ENCODE results near the gene SCCPDH. TPM values are rescaled to one million over a fixed set of nuclear protein-coding genes. Genes with fewer than 3 reads are reported as not detected.

The SCCPDH gene
- polyA plus RNA-seq, 1 of the 3 experiments (the other 2 are of a cell fraction) = 32.2 TPM

DNA sequence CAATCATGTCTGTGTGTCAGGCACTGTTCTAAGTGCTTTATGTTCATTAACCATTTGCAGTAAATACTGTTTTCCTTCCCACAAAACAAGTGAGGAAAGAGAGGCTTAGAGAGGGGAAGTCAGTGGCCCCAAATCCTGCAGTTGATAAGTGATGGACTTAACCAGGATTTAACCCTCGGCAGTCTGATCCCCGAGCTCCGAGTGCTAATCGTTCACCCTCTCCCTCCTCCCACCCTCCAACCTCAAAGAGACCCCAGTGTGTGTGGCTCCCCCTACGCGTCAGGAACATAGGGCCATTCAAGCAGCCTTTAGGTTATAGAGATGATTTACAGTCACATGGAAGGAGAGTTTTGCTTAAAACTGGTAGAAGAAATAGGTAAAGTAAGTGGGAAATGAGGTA is 47.2 kb downstream of the SCCPDH start:
- WGBS (ENCODE audit: low lambda C conversion rate) = 100% methylated on average over 6 of the region's 6 CpGs
- TF ChIP-seq MEF2A (IDR thresholded peaks at IDR 0.05; ENCODE audit: borderline replicate concordance, low read depth) (no peak), RFX5 (IDR thresholded peaks at IDR 0.05; ENCODE audit: low read length) (no peak), EZH2phosphoT487 (IDR thresholded peaks at IDR 0.05; ENCODE audit: borderline replicate concordance, low read depth) (no peak), SIN3A (IDR thresholded peaks at IDR 0.05; ENCODE audit: borderline replicate concordance, low read depth, low read length) (no peak), NRF1 (IDR thresholded peaks at IDR 0.05; ENCODE audit: low read depth, low read length) (no peak), JUND (IDR thresholded peaks at IDR 0.05) (no peak)
- TF ChIP-seq, protein P1, sequence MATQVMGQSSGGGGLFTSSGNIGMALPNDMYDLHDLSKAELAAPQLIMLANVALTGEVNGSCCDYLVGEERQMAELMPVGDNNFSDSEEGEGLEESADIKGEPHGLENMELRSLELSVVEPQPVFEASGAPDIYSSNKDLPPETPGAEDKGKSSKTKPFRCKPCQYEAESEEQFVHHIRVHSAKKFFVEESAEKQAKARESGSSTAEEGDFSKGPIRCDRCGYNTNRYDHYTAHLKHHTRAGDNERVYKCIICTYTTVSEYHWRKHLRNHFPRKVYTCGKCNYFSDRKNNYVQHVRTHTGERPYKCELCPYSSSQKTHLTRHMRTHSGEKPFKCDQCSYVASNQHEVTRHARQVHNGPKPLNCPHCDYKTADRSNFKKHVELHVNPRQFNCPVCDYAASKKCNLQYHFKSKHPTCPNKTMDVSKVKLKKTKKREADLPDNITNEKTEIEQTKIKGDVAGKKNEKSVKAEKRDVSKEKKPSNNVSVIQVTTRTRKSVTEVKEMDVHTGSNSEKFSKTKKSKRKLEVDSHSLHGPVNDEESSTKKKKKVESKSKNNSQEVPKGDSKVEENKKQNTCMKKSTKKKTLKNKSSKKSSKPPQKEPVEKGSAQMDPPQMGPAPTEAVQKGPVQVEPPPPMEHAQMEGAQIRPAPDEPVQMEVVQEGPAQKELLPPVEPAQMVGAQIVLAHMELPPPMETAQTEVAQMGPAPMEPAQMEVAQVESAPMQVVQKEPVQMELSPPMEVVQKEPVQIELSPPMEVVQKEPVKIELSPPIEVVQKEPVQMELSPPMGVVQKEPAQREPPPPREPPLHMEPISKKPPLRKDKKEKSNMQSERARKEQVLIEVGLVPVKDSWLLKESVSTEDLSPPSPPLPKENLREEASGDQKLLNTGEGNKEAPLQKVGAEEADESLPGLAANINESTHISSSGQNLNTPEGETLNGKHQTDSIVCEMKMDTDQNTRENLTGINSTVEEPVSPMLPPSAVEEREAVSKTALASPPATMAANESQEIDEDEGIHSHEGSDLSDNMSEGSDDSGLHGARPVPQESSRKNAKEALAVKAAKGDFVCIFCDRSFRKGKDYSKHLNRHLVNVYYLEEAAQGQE (IDR thresholded peaks at IDR 0.05; ENCODE audit: low read depth, low read length) = no peak
- TF ChIP-seq, protein P2, sequence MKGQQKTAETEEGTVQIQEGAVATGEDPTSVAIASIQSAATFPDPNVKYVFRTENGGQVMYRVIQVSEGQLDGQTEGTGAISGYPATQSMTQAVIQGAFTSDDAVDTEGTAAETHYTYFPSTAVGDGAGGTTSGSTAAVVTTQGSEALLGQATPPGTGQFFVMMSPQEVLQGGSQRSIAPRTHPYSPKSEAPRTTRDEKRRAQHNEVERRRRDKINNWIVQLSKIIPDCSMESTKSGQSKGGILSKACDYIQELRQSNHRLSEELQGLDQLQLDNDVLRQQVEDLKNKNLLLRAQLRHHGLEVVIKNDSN (IDR thresholded peaks at IDR 0.05; ENCODE audit: borderline replicate concordance, low read depth) = no peak
- TF ChIP-seq, protein P3, sequence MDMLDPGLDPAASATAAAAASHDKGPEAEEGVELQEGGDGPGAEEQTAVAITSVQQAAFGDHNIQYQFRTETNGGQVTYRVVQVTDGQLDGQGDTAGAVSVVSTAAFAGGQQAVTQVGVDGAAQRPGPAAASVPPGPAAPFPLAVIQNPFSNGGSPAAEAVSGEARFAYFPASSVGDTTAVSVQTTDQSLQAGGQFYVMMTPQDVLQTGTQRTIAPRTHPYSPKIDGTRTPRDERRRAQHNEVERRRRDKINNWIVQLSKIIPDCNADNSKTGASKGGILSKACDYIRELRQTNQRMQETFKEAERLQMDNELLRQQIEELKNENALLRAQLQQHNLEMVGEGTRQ (IDR thresholded peaks at IDR 0.05; ENCODE audit: borderline replicate concordance, low read depth, low read length) = no peak
- ChIA-PET CTCF (no interaction called here), POLR2A (no interaction called here)
- Histone ChIP-seq H3K27ac (ENCODE audit: low read depth in 2 of 2, low read length in 1 of 2) (no peak overlapping the region), H4K20me1 (ENCODE audit: insufficient read depth) (no peaks in the 10 kb centered on the region), H3K9me2 (no peaks in the 10 kb centered on the region), H3K4me2 (no peak overlapping the region), H3K9ac (no peak overlapping the region), H2AFZ (ENCODE audit: low read depth) (no peak overlapping the region), H3K36me3 (replicated peaks in 1 of 2; ENCODE audit: control insufficient read depth in 1 of 2, insufficient read depth in 2 of 2, low read length in 1 of 2) (peaks cover 27 to 64% of the 10 kb centered on the region in 2 experiments), H3K79me2 (ENCODE audit: insufficient read depth) (no peaks in the 10 kb centered on the region), H3K4me3 (ENCODE audit: low read depth in 2 of 2, low read length in 1 of 2) (no peak overlapping the region), H3K4me1 (ENCODE audit: control insufficient read depth in 1 of 2, insufficient read depth in 2 of 2, low read depth in 1 of 2, low read length in 1 of 2) (peaks cover 0 to 9% of the 10 kb centered on the region in 2 experiments; a peak in 1 of 4 replicates), H3K27me3 (ENCODE audit: insufficient read depth) (no peaks in the 10 kb centered on the region), H3K9me3 (no peaks in the 10 kb centered on the region), H3F3A (replicated peaks; ENCODE audit: insufficient read depth) (no peaks in the 10 kb centered on the region)
- DNase-seq = no peak

DNA sequence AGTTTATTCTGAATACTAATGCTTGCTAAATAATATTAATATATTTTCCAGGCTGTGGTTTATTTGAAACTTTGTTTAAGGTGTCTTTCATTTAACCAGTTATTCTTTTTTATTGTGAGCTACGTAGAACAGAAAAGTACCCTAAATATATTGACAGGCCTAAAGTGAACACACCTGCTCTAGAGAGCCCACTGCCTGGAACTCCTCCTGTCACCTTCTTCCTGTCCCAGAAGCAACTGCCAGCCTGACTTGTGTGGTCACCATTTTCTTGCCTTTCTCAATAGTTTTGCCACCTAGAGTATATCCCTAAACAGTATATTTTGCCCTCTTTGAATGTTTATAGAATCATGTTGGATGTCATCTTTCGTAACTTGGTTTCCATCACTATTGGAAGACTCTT is 48.5 kb downstream of the SCCPDH start:
- H3K79me2 ChIP-seq (ENCODE audit: insufficient read depth) = no peaks in the 10 kb centered on the region
- no peak overlapping the region for H3K4me2 ChIP-seq
- H3K4me1 ChIP-seq (ENCODE audit: control insufficient read depth in 1 of 2, insufficient read depth in 2 of 2, low read depth in 1 of 2, low read length in 1 of 2) = peaks cover 0 to 9% of the 10 kb centered on the region in 2 experiments; a peak in 1 of 4 replicates
- no peak for DNase-seq
- ChIA-PET POLR2A (no interaction called here), CTCF (no interaction called here)
- H3K36me3 ChIP-seq (replicated peaks in 1 of 2; ENCODE audit: control insufficient read depth in 1 of 2, insufficient read depth in 2 of 2, low read length in 1 of 2) = peaks cover 29 to 59% of the 10 kb centered on the region in 2 experiments
- H3K27ac ChIP-seq (ENCODE audit: low read depth in 2 of 2, low read length in 1 of 2) = no peak overlapping the region
- H3K9me3 ChIP-seq = no peaks in the 10 kb centered on the region
- H3K9ac ChIP-seq = no peak overlapping the region
- TF ChIP-seq ELF1 (IDR thresholded peaks at IDR 0.05) (no peak), FOSL2 (IDR thresholded peaks at IDR 0.05; ENCODE audit: borderline replicate concordance, low read depth) (no peak), CHD2 (IDR thresholded peaks at IDR 0.05; ENCODE audit: low read length, partially characterized antibody) (no peak), JUND (IDR thresholded peaks at IDR 0.05) (no peak), SIN3A (IDR thresholded peaks at IDR 0.05; ENCODE audit: borderline replicate concordance, low read depth, low read length) (no peak), GATA2 (CRISPR knock-in tag; IDR thresholded peaks at IDR 0.05) (no peak), YY1 (IDR thresholded peaks at IDR 0.05; ENCODE audit: low read depth) (no peak), RCOR1 (IDR thresholded peaks at IDR 0.05; ENCODE audit: low read length) (no peak), NFIC (IDR thresholded peaks at IDR 0.05; ENCODE audit: borderline replicate concordance) (no peak), TCF12 (IDR thresholded peaks at IDR 0.05) (no peak)
- TF ChIP-seq, protein P3 (IDR thresholded peaks at IDR 0.05; ENCODE audit: borderline replicate concordance, low read depth, low read length) = no peak
- TF ChIP-seq, protein P2 (IDR thresholded peaks at IDR 0.05; ENCODE audit: borderline replicate concordance, low read depth) = no peak
- TF ChIP-seq, protein P4, sequence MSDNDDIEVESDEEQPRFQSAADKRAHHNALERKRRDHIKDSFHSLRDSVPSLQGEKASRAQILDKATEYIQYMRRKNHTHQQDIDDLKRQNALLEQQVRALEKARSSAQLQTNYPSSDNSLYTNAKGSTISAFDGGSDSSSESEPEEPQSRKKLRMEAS (IDR thresholded peaks at IDR 0.05; ENCODE audit: low read depth) = no peak
- TF ChIP-seq, protein P5, sequence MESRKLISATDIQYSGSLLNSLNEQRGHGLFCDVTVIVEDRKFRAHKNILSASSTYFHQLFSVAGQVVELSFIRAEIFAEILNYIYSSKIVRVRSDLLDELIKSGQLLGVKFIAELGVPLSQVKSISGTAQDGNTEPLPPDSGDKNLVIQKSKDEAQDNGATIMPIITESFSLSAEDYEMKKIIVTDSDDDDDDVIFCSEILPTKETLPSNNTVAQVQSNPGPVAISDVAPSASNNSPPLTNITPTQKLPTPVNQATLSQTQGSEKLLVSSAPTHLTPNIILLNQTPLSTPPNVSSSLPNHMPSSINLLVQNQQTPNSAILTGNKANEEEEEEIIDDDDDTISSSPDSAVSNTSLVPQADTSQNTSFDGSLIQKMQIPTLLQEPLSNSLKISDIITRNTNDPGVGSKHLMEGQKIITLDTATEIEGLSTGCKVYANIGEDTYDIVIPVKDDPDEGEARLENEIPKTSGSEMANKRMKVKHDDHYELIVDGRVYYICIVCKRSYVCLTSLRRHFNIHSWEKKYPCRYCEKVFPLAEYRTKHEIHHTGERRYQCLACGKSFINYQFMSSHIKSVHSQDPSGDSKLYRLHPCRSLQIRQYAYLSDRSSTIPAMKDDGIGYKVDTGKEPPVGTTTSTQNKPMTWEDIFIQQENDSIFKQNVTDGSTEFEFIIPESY (IDR thresholded peaks at IDR 0.05; ENCODE audit: borderline replicate concordance, low read depth) = no peak
- H3K9me2 ChIP-seq = no peaks in the 10 kb centered on the region
- H3K27me3 ChIP-seq (ENCODE audit: insufficient read depth) = no peaks in the 10 kb centered on the region
- 72% methylated on average over 2 of the region's 2 CpGs for WGBS (ENCODE audit: low lambda C conversion rate)
- no peak overlapping the region for H2AFZ ChIP-seq (ENCODE audit: low read depth)
- no peak overlapping the region for H3K4me3 ChIP-seq (ENCODE audit: low read depth in 2 of 2, low read length in 1 of 2)
- H3F3A ChIP-seq (replicated peaks; ENCODE audit: insufficient read depth) = no peaks in the 10 kb centered on the region
- no peaks in the 10 kb centered on the region for H4K20me1 ChIP-seq (ENCODE audit: insufficient read depth)
